H1 (cell line): ENCODE measurements around the gene RAI14. TPM values are rescaled to one million over a fixed set of nuclear protein-coding genes. Genes with fewer than 3 reads are reported as not detected.

Source experiments
- ATF2 ChIP-seq: IDR thresholded peaks from 2 replicates; pipeline ENCODE4 v1.6.1; 2012; ENCODE audit warnings: low read length, inconsistent platforms
- BACH1 ChIP-seq: IDR thresholded peaks from 2 replicates; pipeline ENCODE4 v1.6.1; 2012; ENCODE audit warnings: low read length, improper control_type of control experiment
- CHD7 ChIP-seq: fragments of 300-600 bp; sonication (generic); IDR thresholded peaks from 2 replicates; pipeline ENCODE4 v1.7.1; 2012; ENCODE audit warnings: low read length, moderate library complexity, mild to moderate bottlenecking, inconsistent platforms; ENCODE audit not compliant: insufficient replicate concordance
- FOSL1 ChIP-seq: IDR thresholded peaks from 2 replicates; pipeline ENCODE4 v1.6.1; 2011; ENCODE audit warnings: mild to moderate bottlenecking, low read depth, low read length, moderate library complexity; ENCODE audit not compliant: insufficient read depth
- MAFK ChIP-seq: IDR thresholded peaks from 2 replicates; pipeline ENCODE4 v1.6.1; 2012; ENCODE audit warnings: low read depth, mild to moderate bottlenecking, improper control_type of control experiment, low read length
- RXRA ChIP-seq: IDR thresholded peaks from 2 replicates; pipeline ENCODE4 v1.6.1; 2011; ENCODE audit warnings: low read depth, mild to moderate bottlenecking, low read length, moderate library complexity; ENCODE audit not compliant: insufficient read depth
- TEAD4 ChIP-seq: IDR thresholded peaks from 2 replicates; pipeline ENCODE4 v1.6.1; 2012; ENCODE audit warnings: low read depth, low read length, inconsistent platforms, mixed read lengths
- polyA plus RNA-seq, 7 experiments: library from polyadenylated mRNA; depleted of rRNA in 3 of 7; stranded (reverse) in 5 of 7; unstranded in 2 of 7; fragments of >200 nt in 5 of 7; fragments of 200-250 nt in 2 of 7; gene quantifications; 1 replicate in 5 of 7; 2 replicates in 1 of 7; 4 replicates in 1 of 7; pipeline versions ENCODE4 v1.2.1 to v1.2.3, GENCODE V29; 2011 to 2013; ENCODE audit warnings: missing spikeins in 2 of 7, mixed read lengths in 2 of 7
- total RNA-seq: library from RNA; stranded (reverse); fragmentation: NEBNext Ultra II Directional; extraction: Animal tissue kit (Norgen Biotek cat#: 25700); gene quantifications from 2 replicates; pipeline ENCODE4 v1.2.1, GENCODE V29; 2021
- TF ChIP-seq, protein P1 (sequence below): IDR thresholded peaks from 2 replicates; pipeline ENCODE4 v1.6.1; 2012; ENCODE audit warnings: inconsistent platforms

RAI14 gene
- total and polyA plus RNA-seq, 2 of the 8 experiments (the other 6 are each of a cell fraction or from before 2014, with no cell fraction given): 48.4 to 210 TPM

DNA sequence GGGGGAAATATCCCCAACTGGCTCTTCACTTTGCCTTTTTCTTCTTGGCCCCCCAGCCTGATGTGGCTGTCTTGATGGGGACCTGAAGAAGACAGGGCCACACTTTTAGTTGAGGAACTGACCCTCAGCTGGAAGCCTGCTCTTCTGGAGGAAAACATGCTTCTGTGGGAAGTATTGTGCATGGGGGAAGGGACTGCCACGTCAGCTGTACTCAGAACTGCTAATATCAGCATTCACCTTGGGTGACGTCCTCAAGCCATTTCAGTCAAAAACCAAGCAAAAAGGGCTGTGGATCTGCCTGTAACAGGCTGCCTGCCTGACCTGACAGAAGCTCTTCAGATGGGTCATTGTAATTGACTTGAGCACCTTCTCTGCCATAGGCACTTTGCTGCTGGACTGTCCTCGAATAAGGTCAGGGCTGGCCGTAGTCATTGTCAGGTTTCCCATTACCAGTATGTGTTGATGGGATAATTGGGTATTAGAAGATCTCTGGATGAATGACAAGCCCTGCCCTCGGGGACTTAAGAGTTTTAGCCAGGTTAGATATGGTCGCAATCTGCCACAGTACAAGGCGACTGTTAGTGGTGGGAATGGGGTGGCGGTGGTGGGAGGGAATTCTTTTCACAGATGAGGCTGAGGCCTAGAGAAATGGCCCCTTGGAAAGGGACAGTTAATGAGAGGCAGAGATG is 10.4 kb downstream of the RAI14 start (continued):
- TF ChIP-seq ATF2 (no peak), RXRA (no peak), TEAD4 (no peak), MAFK (no peak), BACH1 (no peak), FOSL1 (no peak), CHD7 (no peak)
- TF ChIP-seq, protein P1, sequence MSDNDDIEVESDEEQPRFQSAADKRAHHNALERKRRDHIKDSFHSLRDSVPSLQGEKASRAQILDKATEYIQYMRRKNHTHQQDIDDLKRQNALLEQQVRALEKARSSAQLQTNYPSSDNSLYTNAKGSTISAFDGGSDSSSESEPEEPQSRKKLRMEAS: no peak
